K562 (cell line): ENCODE results near the gene ARHGEF4. TPM values are rescaled to one million over a fixed set of nuclear protein-coding genes. Genes with fewer than 3 reads are reported as not detected.
"Not testable (repeated sequence)": the region's sequence is repeated elsewhere in the genome, so short reads cannot be mapped to it uniquely, and the experiment has no call there.

Source experiments
- ATAC-seq: fragments of 200-7000 bp; cut with Tn5 transposase; 3 replicates; pipeline ENCODE4 v1.9.1; 2020; ENCODE audit warnings: moderate library complexity
- BruUV-seq: library from RNA; stranded (reverse); fragments of 400-500 nt; replicated peaks from 2 replicates; lab custom pipeline; 2021; lab: Mats Ljungman, UMichigan
- CTCF ChIA-PET: fragments of 300-600 bp; formaldehyde crosslinking; extraction: SDS; loops from one replicate; lab custom pipeline; 2021; ENCODE audit warnings: low intra/inter-chr PET ratio; lab: Yijun Ruan, JAX
- POLR2A ChIA-PET: fragments of 300-600, 350-650 bp; sonication (Branson Sonifier 250); formaldehyde crosslinking; extraction: SDS; loops from one replicate; lab custom pipeline; 2021; ENCODE audit warnings: antibody characterized with exemption, inconsistent platforms; lab: Yijun Ruan, JAX
- DNase-seq, 4 experiments: peaks; one replicate each; pipeline versions ENCODE4 v3.0.0 to v3.0.0-alpha.2; 2011 to 2018; ENCODE audit warnings: low spot score in 3 of 4, mixed read lengths in 3 of 4; ENCODE audit errors: extremely low read depth in 1 of 4
- FAIRE-seq: peaks from 2 replicates; lab custom pipeline; 2011; peaks lifted over from hg19 to GRCh38; lab: Jason Lieb, UNC
- H2AFZ ChIP-seq: 2 replicates; pipeline ENCODE4 v1.6.0; 2011; ENCODE audit warnings: low read depth, low read length, control low read depth, inconsistent platforms
- H3K27ac ChIP-seq: fragments of 200-600 bp; 3 replicates; pipeline ENCODE4 v1.8.0; 2011; ENCODE audit warnings: low read depth, mild to moderate bottlenecking, control low read depth, inconsistent platforms, low read length, moderate library complexity, mixed read lengths; ENCODE audit errors: extremely low read depth
- H3K27me3 ChIP-seq, 2 experiments: fragments of 300-600 bp in 1 of 2; 2 replicates in 1 of 2; 3 replicates in 1 of 2; pipeline versions ENCODE4 v1.6.0 to v1.8.0; 2011; ENCODE audit warnings: inconsistent platforms in 2 of 2, low read length in 2 of 2, mild to moderate bottlenecking in 1 of 2, mixed read lengths in 1 of 2, moderate library complexity in 1 of 2; ENCODE audit not compliant: control insufficient read depth in 2 of 2, insufficient read depth in 2 of 2
- H3K36me3 ChIP-seq: fragments of 300-600 bp; 3 replicates; pipeline ENCODE4 v1.8.0; 2011; ENCODE audit warnings: mild to moderate bottlenecking, low read length, inconsistent platforms; ENCODE audit not compliant: control insufficient read depth, insufficient read depth
- H3K4me1 ChIP-seq, 2 experiments: fragments of 200-600 bp in 1 of 2; replicated peaks in 1 of 2; 2 replicates in 1 of 2; 3 replicates in 1 of 2; pipeline versions ENCODE4 v1.5.1 to v1.8.0; 2011; ENCODE audit warnings: inconsistent platforms in 2 of 2, low read length in 2 of 2, mild to moderate bottlenecking in 1 of 2, mixed read lengths in 1 of 2, moderate library complexity in 1 of 2; ENCODE audit not compliant: control insufficient read depth in 2 of 2, insufficient read depth in 2 of 2
- H3K4me2 ChIP-seq: 2 replicates; pipeline ENCODE4 v1.6.1; 2011; ENCODE audit warnings: low read length, control low read depth, inconsistent platforms, mixed read lengths; ENCODE audit not compliant: insufficient read depth
- H3K4me3 ChIP-seq: fragments of 200-600 bp; sonication (generic), shearing (Covaris generic); 2 replicates; pipeline ENCODE4 v1.5.1; 2016; ENCODE audit warnings: control low read depth, inconsistent platforms
- H3K79me2 ChIP-seq: fragments of 200-600 bp; 3 replicates; pipeline ENCODE4 v1.8.0; 2011; ENCODE audit warnings: low read length, inconsistent platforms; ENCODE audit not compliant: control insufficient read depth, insufficient read depth
- H3K9ac ChIP-seq, 2 experiments: 2 replicates each; pipeline versions ENCODE4 v1.6.0 to v1.6.1; 2011; ENCODE audit warnings: low read depth in 2 of 2, low read length in 2 of 2, control low read depth in 1 of 2, inconsistent platforms in 1 of 2, mild to moderate bottlenecking in 1 of 2, mixed read lengths in 1 of 2; ENCODE audit not compliant: insufficient read depth in 1 of 2
- H3K9me1 ChIP-seq: one replicate; pipeline ENCODE4 v1.6.0; 2011; ENCODE audit warnings: inconsistent platforms, mild to moderate bottlenecking, low read length, moderate library complexity; ENCODE audit not compliant: control insufficient read depth, insufficient read depth
- H3K9me3 ChIP-seq: replicated peaks from 2 replicates; pipeline ENCODE4 v1.5.1; 2011; ENCODE audit warnings: low read depth, low read length, inconsistent platforms; ENCODE audit not compliant: control insufficient read depth, insufficient read depth
- H4K20me1 ChIP-seq: replicated peaks from 2 replicates; pipeline ENCODE4 v1.6.1; 2011; ENCODE audit warnings: low read length, inconsistent platforms, mixed read lengths; ENCODE audit not compliant: control insufficient read depth, insufficient read depth
- ARID4B ChIP-seq: sonication (generic); formaldehyde crosslinking; IDR thresholded peaks from 2 replicates; pipeline ENCODE4 v1.8.0; 2022; ENCODE audit warnings: mild to moderate bottlenecking, missing genetic modification reagents
- WGBS: fragments of 100-300 bp; shearing (Covaris generic); methylation state at CpG from one replicate; pipeline ENCODE4 v1.1.6; 2016; ENCODE audit warnings: low coverage, mixed read lengths; ENCODE audit not compliant: insufficient coverage; ENCODE audit errors: missing lambda C conversion rate; 5-methylcytosine and 5-hydroxymethylcytosine counted together
- in situ Hi-C: fragments of 300-500 bp; cut with MboI; formaldehyde crosslinking; loops from 4 replicates; pipeline ENCODE4 v1.15.0; 2018; ENCODE audit warnings: inconsistent platforms, mixed read lengths
- intact Hi-C: fragments of 100-400 bp; cut with micrococcal nuclease; formaldehyde crosslinking; loops from 2 replicates; pipeline ENCODE4 v1.14.2; 2022
- polyA plus RNA-seq, 8 experiments: library from polyadenylated mRNA; depleted of rRNA in 4 of 8; stranded (reverse) in 5 of 8; unstranded in 3 of 8; fragments of >200 nt; fragmentation: Nextera tagmentation in 2 of 8; fragmentation: Illumina TruSeq in 1 of 8; extraction: Ambion mirVana in 2 of 8; extraction: Trizol in 1 of 8; gene quantifications; 2 replicates each; pipeline versions ENCODE4 v1.2.1 to v1.2.3, GENCODE V29; 2011 to 2014; ENCODE audit warnings: inconsistent platforms in 1 of 8, missing spikeins in 1 of 8
- total RNA-seq, 7 experiments: library from RNA; depleted of rRNA in 6 of 7; stranded (reverse); fragments of >200 nt in 6 of 7; fragmentation: Illumina TruSeq in 2 of 7; extraction: Trizol in 2 of 7; gene quantifications; 2 replicates each; pipeline versions ENCODE4 v1.2.1 to v1.2.3, GENCODE V29; 2011 to 2021; ENCODE audit warnings: low replicate concordance in 1 of 7

Gene ARHGEF4
- total and polyA plus RNA-seq, 9 of the 15 experiments (the other 6 are each of a cell fraction or from before 2014, with no cell fraction given), result not detected

- TF ChIP-seq ARID4B (CRISPR knock-in tag), result no peak
- TF ChIP-seq, all 486 proteins: peak for 0
Observed at GRCh38 chr2:130987519-130988425, 151.1 kb downstream of the ARHGEF4 start (continued).

GRCh38 chr2:130991446-130991845 is 154.7 kb downstream of the ARHGEF4 start:
- H3K4me2 ChIP-seq, H3K4me1 ChIP-seq, H3K9me1 ChIP-seq, ATAC-seq, H3K9me3 ChIP-seq, H4K20me1 ChIP-seq, BruUV-seq, intact Hi-C loops, POLR2A ChIA-PET, H3K9ac ChIP-seq, H3K79me2 ChIP-seq, H3K27ac ChIP-seq, H3K4me3 ChIP-seq, CTCF ChIA-PET, in situ Hi-C loops, H3K36me3 ChIP-seq, H2AFZ ChIP-seq, DNase-seq, FAIRE-seq: not testable (repeated sequence)
- peaks cover 0 to 19% of the 10 kb centered on the region in 2 experiments; a peak in 2 of 5 replicates for H3K27me3 ChIP-seq
- 27% methylated on average over 10 of the region's 32 CpGs for WGBS
